ENCODE measurements around the gene AJM1. TPM values are rescaled to one million over a fixed set of nuclear protein-coding genes. Genes with fewer than 3 reads are reported as not detected.

AJM1 gene
- total RNA-seq, 1 donor from 2014 or later = 0.80 TPM

GRCh38 chr9:136856079-136856476 lies 13.8 kb downstream of the AJM1 start:
- Mint-ChIP-seq H3K27ac (ENCODE audit: unreplicated experiment) (no peak overlapping the region), H3K36me3 (ENCODE audit: low read depth, unreplicated experiment) (no peaks in the 10 kb centered on the region), H3K27me3 (ENCODE audit: unreplicated experiment) (peaks cover 6% of the 10 kb centered on the region), H3K4me3 (ENCODE audit: unreplicated experiment) (no peak overlapping the region), H3K4me1 (ENCODE audit: unreplicated experiment) (no peaks in the 10 kb centered on the region), H3K9me3 (ENCODE audit: unreplicated experiment) (no peaks in the 10 kb centered on the region)
- DNase-seq (ENCODE audit: low spot score) = peak; percentile 9
- TF ChIP-seq CTCF (IDR thresholded peaks at IDR 0.05; ENCODE audit: unreplicated experiment) = no peak

DNA sequence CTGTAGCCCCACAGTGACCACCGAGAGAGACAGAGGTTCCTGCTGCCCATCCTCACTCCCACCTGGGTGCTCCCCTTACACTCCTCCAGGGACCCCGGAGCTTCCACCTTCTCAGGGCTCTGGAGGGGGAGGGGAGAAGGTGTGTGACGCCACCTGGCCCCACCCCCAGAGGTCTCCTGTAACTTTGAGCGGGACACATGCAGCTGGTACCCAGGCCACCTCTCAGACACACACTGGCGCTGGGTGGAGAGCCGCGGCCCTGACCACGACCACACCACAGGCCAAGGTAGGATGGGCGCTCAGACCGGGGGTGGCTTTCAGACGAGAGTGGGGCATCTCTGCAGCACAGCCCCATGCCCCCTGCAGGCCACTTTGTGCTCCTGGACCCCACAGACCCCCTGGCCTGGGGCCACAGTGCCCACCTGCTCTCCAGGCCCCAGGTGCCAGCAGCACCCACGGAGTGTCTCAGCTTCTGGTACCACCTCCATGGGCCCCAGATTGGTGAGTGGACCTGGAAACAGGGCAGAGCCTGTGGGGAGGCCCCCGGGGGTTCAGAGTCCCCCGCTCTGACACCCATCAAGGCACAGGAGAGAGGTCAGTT lies 14.4 kb downstream of the AJM1 start:
- DNase-seq (ENCODE audit: low spot score) = no peak
- Mint-ChIP-seq H3K27me3 (ENCODE audit: unreplicated experiment) (peaks cover 6% of the 10 kb centered on the region), H3K9me3 (ENCODE audit: unreplicated experiment) (no peaks in the 10 kb centered on the region), H3K4me1 (ENCODE audit: unreplicated experiment) (no peaks in the 10 kb centered on the region), H3K36me3 (ENCODE audit: low read depth, unreplicated experiment) (no peaks in the 10 kb centered on the region), H3K4me3 (ENCODE audit: unreplicated experiment) (no peak overlapping the region), H3K27ac (ENCODE audit: unreplicated experiment) (no peak overlapping the region)
- no peak for TF ChIP-seq CTCF (IDR thresholded peaks at IDR 0.05; ENCODE audit: unreplicated experiment)

DNA sequence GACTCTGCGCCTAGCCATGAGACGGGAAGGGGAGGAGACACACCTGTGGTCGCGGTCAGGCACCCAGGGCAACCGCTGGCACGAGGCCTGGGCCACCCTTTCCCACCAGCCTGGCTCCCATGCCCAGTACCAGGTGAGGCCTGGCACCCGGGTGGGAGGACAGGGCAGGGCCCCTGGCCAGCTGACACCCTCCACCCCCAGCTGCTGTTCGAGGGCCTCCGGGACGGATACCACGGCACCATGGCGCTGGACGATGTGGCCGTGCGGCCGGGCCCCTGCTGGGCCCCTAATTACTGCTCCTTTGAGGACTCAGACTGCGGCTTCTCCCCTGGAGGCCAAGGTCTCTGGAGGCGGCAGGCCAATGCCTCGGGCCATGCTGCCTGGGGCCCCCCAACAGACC lies 14.9 kb downstream of the AJM1 start:
- H3K9me3 Mint-ChIP-seq (ENCODE audit: unreplicated experiment) = no peaks in the 10 kb centered on the region
- no peak overlapping the region for H3K27ac Mint-ChIP-seq (ENCODE audit: unreplicated experiment)
- H3K4me1 Mint-ChIP-seq (ENCODE audit: unreplicated experiment) = no peaks in the 10 kb centered on the region
- no peak overlapping the region for H3K4me3 Mint-ChIP-seq (ENCODE audit: unreplicated experiment)
- H3K36me3 Mint-ChIP-seq (ENCODE audit: low read depth, unreplicated experiment) = no peaks in the 10 kb centered on the region
- no peak for TF ChIP-seq CTCF (IDR thresholded peaks at IDR 0.05; ENCODE audit: unreplicated experiment)
- DNase-seq (ENCODE audit: low spot score) = no peak
- H3K27me3 Mint-ChIP-seq (ENCODE audit: unreplicated experiment) = peaks cover 4% of the 10 kb centered on the region

- no peak overlapping the region for H3K27ac Mint-ChIP-seq (ENCODE audit: unreplicated experiment)
- TF ChIP-seq CTCF (IDR thresholded peaks at IDR 0.05; ENCODE audit: unreplicated experiment) = no peak
- no peak overlapping the region for H3K4me3 Mint-ChIP-seq (ENCODE audit: unreplicated experiment)
- DNase-seq (ENCODE audit: low spot score) = peak; percentile 8
- no peaks in the 10 kb centered on the region for H3K36me3 Mint-ChIP-seq (ENCODE audit: low read depth, unreplicated experiment)
- H3K27me3 Mint-ChIP-seq (ENCODE audit: unreplicated experiment) = peaks cover 6% of the 10 kb centered on the region
- no peaks in the 10 kb centered on the region for H3K9me3 Mint-ChIP-seq (ENCODE audit: unreplicated experiment)
- H3K4me1 Mint-ChIP-seq (ENCODE audit: unreplicated experiment) = no peaks in the 10 kb centered on the region
These were observed 15.5 kb downstream of the AJM1 start for GRCh38 chr9:136857581-136858412.

GRCh38 chr9:136858452-136858843 lies 16.2 kb downstream of the AJM1 start:
- no peaks in the 10 kb centered on the region for H3K9me3 Mint-ChIP-seq (ENCODE audit: unreplicated experiment)
- DNase-seq (ENCODE audit: low spot score) = no peak
- no peaks in the 10 kb centered on the region for H3K36me3 Mint-ChIP-seq (ENCODE audit: low read depth, unreplicated experiment)
- H3K27ac Mint-ChIP-seq (ENCODE audit: unreplicated experiment) = no peak overlapping the region
- no peak overlapping the region for H3K4me3 Mint-ChIP-seq (ENCODE audit: unreplicated experiment)
- H3K4me1 Mint-ChIP-seq (ENCODE audit: unreplicated experiment) = no peaks in the 10 kb centered on the region
- no peak for TF ChIP-seq CTCF (IDR thresholded peaks at IDR 0.05; ENCODE audit: unreplicated experiment)
- H3K27me3 Mint-ChIP-seq (ENCODE audit: unreplicated experiment) = peaks cover 6% of the 10 kb centered on the region

Measured in endothelial cell (in vitro differentiated cells).